H1 (cell line): ENCODE data around the gene FLNC. TPM values are rescaled to one million over a fixed set of nuclear protein-coding genes. Genes with fewer than 3 reads are reported as not detected.

ENCODE experiments used
- CTCF ChIA-PET: fragments of 300-600 bp; sonication (Branson Sonifier 250); formaldehyde crosslinking; loops from one replicate; lab custom pipeline; 2021; ENCODE audit not compliant: partially characterized antibody; lab: Charles Lee
- POLR2A ChIA-PET: fragments of 300-600 bp; sonication (Branson Sonifier 250); formaldehyde crosslinking; loops from one replicate; lab custom pipeline; 2021; ENCODE audit warnings: inconsistent platforms; ENCODE audit not compliant: partially characterized antibody; lab: Charles Lee
- DNase-seq, 2 experiments: peaks; one replicate each; pipeline versions ENCODE4 v3.0.0 to v3.0.0-alpha.2; 2010 to 2022; ENCODE audit warnings: low spot score in 2 of 2, low read depth in 1 of 2, mixed read lengths in 1 of 2
- FAIRE-seq: peaks from 2 replicates; lab custom pipeline; 2011; peaks lifted over from hg19 to GRCh38; lab: Jason Lieb, UNC
- H2AFZ ChIP-seq: 2 replicates; pipeline ENCODE4 v1.8.1; 2012; ENCODE audit warnings: low read length, inconsistent platforms
- H2AK5ac ChIP-seq: 2 replicates; pipeline ENCODE4 v1.6.1; 2013; ENCODE audit warnings: low read depth, low read length
- H2BK120ac ChIP-seq: replicated peaks from 2 replicates; pipeline ENCODE3; 2013; ENCODE audit warnings: low read depth, low read length, inconsistent platforms
- H2BK12ac ChIP-seq: 2 replicates; pipeline ENCODE4 v1.6.1; 2013; ENCODE audit warnings: low read depth, low read length
- H2BK15ac ChIP-seq: 2 replicates; pipeline ENCODE4 v1.6.1; 2013; ENCODE audit warnings: low read length
- H2BK20ac ChIP-seq: 2 replicates; pipeline ENCODE4 v1.6.1; 2013; ENCODE audit warnings: low read length
- H2BK5ac ChIP-seq: 2 replicates; pipeline ENCODE4 v1.6.1; 2013; ENCODE audit warnings: low read depth, low read length
- H3K14ac ChIP-seq: 2 replicates; pipeline ENCODE4 v1.6.1; 2013; ENCODE audit warnings: inconsistent platforms; ENCODE audit not compliant: insufficient read length
- H3K18ac ChIP-seq: 2 replicates; pipeline ENCODE4 v1.6.1; 2013; ENCODE audit warnings: low read length; ENCODE audit errors: extremely low read depth
- H3K23ac ChIP-seq: 2 replicates; pipeline ENCODE4 v1.6.1; 2013; ENCODE audit warnings: inconsistent platforms; ENCODE audit not compliant: insufficient read length
- H3K23me2 ChIP-seq: 2 replicates; pipeline ENCODE4 v1.6.1; 2013; ENCODE audit warnings: low read depth, low read length
- H3K27ac ChIP-seq: 2 replicates; pipeline ENCODE4 v1.6.1; 2011; ENCODE audit warnings: low read depth, low read length, inconsistent platforms
- H3K27me3 ChIP-seq, 4 experiments: replicated peaks in 1 of 4; 1 replicate in 1 of 4; 2 replicates in 3 of 4; pipeline versions ENCODE4 v1.6.1 to v1.8.1; 2011 to 2013; ENCODE audit warnings: low read length in 3 of 4, mild to moderate bottlenecking in 3 of 4, inconsistent platforms in 2 of 4, mixed read lengths in 2 of 4, moderate library complexity in 1 of 4; ENCODE audit not compliant: control insufficient read depth in 3 of 4, insufficient read depth in 3 of 4; ENCODE audit errors: extremely low read depth in 1 of 4
- H3K36me3 ChIP-seq, 4 experiments: 2 replicates each; pipeline versions ENCODE4 v1.6.1 to v1.8.1; 2011 to 2013; ENCODE audit warnings: mild to moderate bottlenecking in 4 of 4, low read length in 3 of 4, moderate library complexity in 2 of 4, control low read depth in 1 of 4, inconsistent platforms in 1 of 4; ENCODE audit not compliant: insufficient read depth in 4 of 4, control insufficient read depth in 2 of 4
- H3K4ac ChIP-seq: replicated peaks from 2 replicates; pipeline ENCODE3; 2013; ENCODE audit warnings: low read length, low read depth, mixed read lengths, inconsistent platforms; ENCODE audit not compliant: insufficient read length
- H3K4me1 ChIP-seq, 4 experiments: replicated peaks in 1 of 4; 1 replicate in 1 of 4; 2 replicates in 3 of 4; pipeline versions ENCODE4 v1.6.1 to v1.8.1; 2011 to 2013; ENCODE audit warnings: low read length in 3 of 4, inconsistent platforms in 2 of 4, mixed read lengths in 1 of 4; ENCODE audit not compliant: insufficient read depth in 4 of 4, control insufficient read depth in 3 of 4
- H3K4me2 ChIP-seq, 2 experiments: 2 replicates each; pipeline versions ENCODE4 v1.6.1 to v1.8.1; 2011 to 2013; ENCODE audit warnings: low read depth in 2 of 2, low read length in 2 of 2, control low read depth in 1 of 2, inconsistent platforms in 1 of 2, mild to moderate bottlenecking in 1 of 2; ENCODE audit not compliant: insufficient read depth in 1 of 2
- H3K4me3 ChIP-seq, 4 experiments: fragments of 200-600, 300-600 bp in 1 of 4; sonication (generic), shearing (Covaris generic), sonication (Bioruptor Twin) in 1 of 4; 2 replicates each; pipeline versions ENCODE4 v1.5.1 to v1.8.1; 2011 to 2016; ENCODE audit warnings: low read length in 4 of 4, low read depth in 3 of 4, control low read depth in 2 of 4, inconsistent platforms in 2 of 4, mild to moderate bottlenecking in 2 of 4, mixed read lengths in 1 of 4, moderate library complexity in 1 of 4; ENCODE audit not compliant: insufficient read depth in 2 of 4; ENCODE audit errors: extremely low read depth in 1 of 4
- H3K56ac ChIP-seq: replicated peaks from 2 replicates; pipeline ENCODE3; 2013; ENCODE audit warnings: low read depth, mild to moderate bottlenecking, mixed read lengths, low read length, inconsistent platforms; ENCODE audit not compliant: insufficient read length
- H3K79me1 ChIP-seq: 2 replicates; pipeline ENCODE4 v1.6.1; 2013; ENCODE audit warnings: low read depth, low read length, control low read depth
- H3K79me2 ChIP-seq, 2 experiments: 2 replicates each; pipeline versions ENCODE4 v1.6.1 to v1.8.1; 2012 to 2013; ENCODE audit warnings: low read length in 2 of 2, mild to moderate bottlenecking in 2 of 2, inconsistent platforms in 1 of 2; ENCODE audit not compliant: insufficient read depth in 2 of 2, control insufficient read depth in 1 of 2
- H3K9ac ChIP-seq, 4 experiments: replicated peaks in 1 of 4; 1 replicate in 1 of 4; 2 replicates in 3 of 4; pipeline versions ENCODE4 v1.6.1 to v1.8.1; 2011 to 2013; ENCODE audit warnings: low read depth in 3 of 4, low read length in 3 of 4, control low read depth in 2 of 4, mild to moderate bottlenecking in 2 of 4, moderate library complexity in 2 of 4, inconsistent platforms in 1 of 4; ENCODE audit errors: extremely low read depth in 1 of 4
- H3K9me3 ChIP-seq, 2 experiments: 2 replicates each; pipeline versions ENCODE4 v1.6.1 to v1.8.1; 2012 to 2013; ENCODE audit warnings: mild to moderate bottlenecking in 2 of 2, moderate library complexity in 2 of 2, control low read depth in 1 of 2, inconsistent platforms in 1 of 2, low read depth in 1 of 2, low read length in 1 of 2, mixed read lengths in 1 of 2; ENCODE audit not compliant: insufficient read depth in 2 of 2
- H4K20me1 ChIP-seq, 2 experiments: replicated peaks in 1 of 2; 2 replicates each; pipeline versions ENCODE3 to v1.8.1; 2011 to 2013; ENCODE audit warnings: inconsistent platforms in 2 of 2, low read length in 2 of 2, mild to moderate bottlenecking in 1 of 2; ENCODE audit not compliant: insufficient read depth in 2 of 2, control insufficient read depth in 1 of 2
- H4K5ac ChIP-seq: 2 replicates; pipeline ENCODE4 v1.6.1; 2013; ENCODE audit warnings: low read length, low read depth, mixed read lengths, inconsistent platforms; ENCODE audit not compliant: insufficient read length
- H4K8ac ChIP-seq: 2 replicates; pipeline ENCODE4 v1.8.0; 2013; ENCODE audit warnings: mild to moderate bottlenecking, moderate library complexity, low read length, inconsistent platforms; ENCODE audit not compliant: insufficient read depth; ENCODE audit errors: extremely low read depth
- H4K91ac ChIP-seq: replicated peaks from 2 replicates; pipeline ENCODE3; 2013; ENCODE audit warnings: low read length, mixed read lengths, inconsistent platforms; ENCODE audit not compliant: insufficient read length
- EP300 ChIP-seq, 2 experiments: IDR thresholded peaks; 1 replicate in 1 of 2; 2 replicates in 1 of 2; pipeline ENCODE4 v1.6.1; 2011 to 2012; ENCODE audit warnings: low read depth in 2 of 2, low read length in 2 of 2, mild to moderate bottlenecking in 2 of 2, borderline replicate concordance in 1 of 2, inconsistent platforms in 1 of 2, moderate library complexity in 1 of 2
- NANOG ChIP-seq: IDR thresholded peaks from 2 replicates; pipeline ENCODE4 v1.6.1; 2011; ENCODE audit warnings: low read length, low read depth, mild to moderate bottlenecking, inconsistent platforms; ENCODE audit not compliant: insufficient read depth, poor library complexity, severe bottlenecking
- SRF ChIP-seq: IDR thresholded peaks from 2 replicates; pipeline ENCODE4 v1.6.1; 2011; ENCODE audit warnings: mild to moderate bottlenecking, low read depth, low read length, moderate library complexity
- WGBS, 2 experiments: shearing (Covaris generic) in 1 of 2; methylation state at CpG; one replicate each; pipeline versions ENCODE4 v1.1.6 to v1.1.7; 2013 to 2015; ENCODE audit warnings: low lambda C conversion rate in 2 of 2, mixed read lengths in 2 of 2, inconsistent platforms in 1 of 2, low coverage in 1 of 2, missing lambda C conversion rate in 1 of 2; ENCODE audit not compliant: insufficient replicate concordance in 2 of 2, insufficient coverage in 1 of 2, insufficient read length in 1 of 2; ENCODE audit errors: extremely low coverage in 1 of 2, missing lambda C conversion rate in 1 of 2; 5-methylcytosine and 5-hydroxymethylcytosine counted together
- polyA plus RNA-seq, 7 experiments: library from polyadenylated mRNA; depleted of rRNA in 3 of 7; stranded (reverse) in 5 of 7; unstranded in 2 of 7; fragments of >200 nt in 5 of 7; fragments of 200-250 nt in 2 of 7; gene quantifications; 1 replicate in 5 of 7; 2 replicates in 1 of 7; 4 replicates in 1 of 7; pipeline versions ENCODE4 v1.2.1 to v1.2.3, GENCODE V29; 2011 to 2013; ENCODE audit warnings: missing spikeins in 2 of 7, mixed read lengths in 2 of 7
- total RNA-seq: library from RNA; stranded (reverse); fragmentation: NEBNext Ultra II Directional; extraction: Animal tissue kit (Norgen Biotek cat#: 25700); gene quantifications from 2 replicates; pipeline ENCODE4 v1.2.1, GENCODE V29; 2021

FLNC gene
- total and polyA plus RNA-seq, 2 of the 8 experiments (the other 6 are each of a cell fraction or from before 2014, with no cell fraction given): 1.9 to 10.7 TPM

- ChIA-PET POLR2A (interaction anchor here (0.9 kb wide), 1 partner anchor 38 kb away, joined by 3 read pairs; no protein-coding TSS in a partner anchor), CTCF (interaction anchor here (0.5 to 11.5 kb wide), 6 partner anchors 11 to 423 kb away, joined by 3 to 148 read pairs (median 38); partner anchors contain the start of gene ATP6V1F)
- Histone ChIP-seq H3K23ac (no peak overlapping the region), H3K9ac (no peak overlapping the region), H3K79me2 (no peaks in the 10 kb centered on the region), H3K56ac (no peak overlapping the region), H3K4me3 (no peak overlapping the region), H3K18ac (no peak overlapping the region), H4K91ac (no peak overlapping the region), H3K9me3 (no peaks in the 10 kb centered on the region), H3K27me3 (no peaks in the 10 kb centered on the region; a peak in 1 of 7 replicates), H4K8ac (no peak overlapping the region), H2BK5ac (no peak overlapping the region; the same call in 1 of the 2 replicates), H2BK12ac (no peak overlapping the region), H3K79me1 (no peaks in the 10 kb centered on the region), H4K5ac (no peak overlapping the region), H3K27ac (no peak overlapping the region), H3K36me3 (no peaks in the 10 kb centered on the region), H2AFZ (no peak overlapping the region), H3K4ac (no peak overlapping the region), H3K4me1 (peaks cover 0 to 10% (median 5%) of the 10 kb centered on the region in 4 experiments; a peak in 6 of 7 replicates), H2BK20ac (no peak overlapping the region), H4K20me1 (peaks cover 0 to 2% of the 10 kb centered on the region in 2 experiments), H2BK120ac (no peak overlapping the region), H2AK5ac (no peak overlapping the region), H3K23me2 (no peaks in the 10 kb centered on the region), H3K4me2 (no peak overlapping the region), H3K14ac (no peak overlapping the region), H2BK15ac (no peak overlapping the region)
- DNase-seq: no peak
- TF ChIP-seq EP300 (IDR thresholded peaks at IDR 0.05; ENCODE audit: borderline replicate concordance in 1 of 2, low read depth in 2 of 2, low read length in 2 of 2): no peak
- TF ChIP-seq NANOG: no peak
- TF ChIP-seq SRF: no peak
- WGBS, 2 experiments: 89% methylated on average over 5 of the region's 5 CpGs; no CpG with 5 or more reads in 1 of the 2 experiments
- no peak for FAIRE-seq
Observed at GRCh38 chr7:128845475-128845874, 15.3 kb downstream of the FLNC start.
